ENCODE results near the gene ADGRL3. TPM values are rescaled to one million over a fixed set of nuclear protein-coding genes. Genes with fewer than 3 reads are reported as not detected.

Gene ADGRL3
- total RNA-seq, 1 donor from 2014 or later, result not detected

- intact Hi-C loops (cut with micrococcal nuclease), result no loop called here
- Mint-ChIP-seq H3K27ac (no peak overlapping the region), H3K9me3 (no peaks in the 10 kb centered on the region), H3K4me1 (no peaks in the 10 kb centered on the region), H3K36me3 (ENCODE audit: low read depth) (no peaks in the 10 kb centered on the region), H3K4me3 (no peak overlapping the region), H3K27me3 (no peaks in the 10 kb centered on the region)
- ChIA-PET CTCF (no interaction called here), POLR2A (no interaction called here)
- ATAC-seq (ENCODE audit: low read depth), result no peak
- DNase-seq, result no peak
- TF ChIP-seq, protein P1, sequence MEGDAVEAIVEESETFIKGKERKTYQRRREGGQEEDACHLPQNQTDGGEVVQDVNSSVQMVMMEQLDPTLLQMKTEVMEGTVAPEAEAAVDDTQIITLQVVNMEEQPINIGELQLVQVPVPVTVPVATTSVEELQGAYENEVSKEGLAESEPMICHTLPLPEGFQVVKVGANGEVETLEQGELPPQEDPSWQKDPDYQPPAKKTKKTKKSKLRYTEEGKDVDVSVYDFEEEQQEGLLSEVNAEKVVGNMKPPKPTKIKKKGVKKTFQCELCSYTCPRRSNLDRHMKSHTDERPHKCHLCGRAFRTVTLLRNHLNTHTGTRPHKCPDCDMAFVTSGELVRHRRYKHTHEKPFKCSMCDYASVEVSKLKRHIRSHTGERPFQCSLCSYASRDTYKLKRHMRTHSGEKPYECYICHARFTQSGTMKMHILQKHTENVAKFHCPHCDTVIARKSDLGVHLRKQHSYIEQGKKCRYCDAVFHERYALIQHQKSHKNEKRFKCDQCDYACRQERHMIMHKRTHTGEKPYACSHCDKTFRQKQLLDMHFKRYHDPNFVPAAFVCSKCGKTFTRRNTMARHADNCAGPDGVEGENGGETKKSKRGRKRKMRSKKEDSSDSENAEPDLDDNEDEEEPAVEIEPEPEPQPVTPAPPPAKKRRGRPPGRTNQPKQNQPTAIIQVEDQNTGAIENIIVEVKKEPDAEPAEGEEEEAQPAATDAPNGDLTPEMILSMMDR (IDR thresholded peaks at IDR 0.05), result no peak
Observed at GRCh38 chr4:61309616-61310015, 109.5 kb downstream of the ADGRL3 start.

GRCh38 chr4:61312526-61312925, 112.4 kb downstream of the ADGRL3 start:
- POLR2A ChIA-PET, result no interaction called here
- Mint-ChIP-seq H3K27ac (no peak overlapping the region), H3K36me3 (ENCODE audit: low read depth) (no peaks in the 10 kb centered on the region), H3K4me3 (no peak overlapping the region), H3K9me3 (peaks cover 2% of the 10 kb centered on the region), H3K27me3 (no peaks in the 10 kb centered on the region), H3K4me1 (no peaks in the 10 kb centered on the region)
- ATAC-seq (ENCODE audit: low read depth), result no peak
- DNase-seq, result no peak
- intact Hi-C loops (cut with micrococcal nuclease), result no loop called here
- TF ChIP-seq, protein P1 (IDR thresholded peaks at IDR 0.05), result no peak
- CTCF ChIA-PET, result no interaction called here

GRCh38 chr4:61318431-61318830, 118.3 kb downstream of the ADGRL3 start:
- TF ChIP-seq, protein P1 (IDR thresholded peaks at IDR 0.05), result no peak
- Mint-ChIP-seq H3K9me3 (peaks cover 10% of the 10 kb centered on the region), H3K27me3 (no peaks in the 10 kb centered on the region), H3K4me3 (no peak overlapping the region), H3K4me1 (no peaks in the 10 kb centered on the region), H3K36me3 (ENCODE audit: low read depth) (no peaks in the 10 kb centered on the region), H3K27ac (no peak overlapping the region)
- ATAC-seq (ENCODE audit: low read depth) (no peak), DNase-seq (no peak)
- POLR2A ChIA-PET, result no interaction called here
- CTCF ChIA-PET, result no interaction called here
- intact Hi-C loops (cut with micrococcal nuclease), result no loop called here

- TF ChIP-seq, protein P1 (IDR thresholded peaks at IDR 0.05), result no peak
- CTCF ChIA-PET, result no interaction called here
- POLR2A ChIA-PET, result no interaction called here
- ATAC-seq (ENCODE audit: low read depth) (no peak), DNase-seq (no peak)
- intact Hi-C loops (cut with micrococcal nuclease), result no loop called here
- H3K36me3 Mint-ChIP-seq (ENCODE audit: low read depth), result no peaks in the 10 kb centered on the region
- peaks cover 15% of the 10 kb centered on the region for H3K9me3 Mint-ChIP-seq
- H3K27ac Mint-ChIP-seq, result no peak overlapping the region
- H3K4me1 Mint-ChIP-seq, result no peaks in the 10 kb centered on the region
- H3K27me3 Mint-ChIP-seq, result no peaks in the 10 kb centered on the region
- no peak overlapping the region for H3K4me3 Mint-ChIP-seq
Observed at GRCh38 chr4:61319156-61319555, 119.0 kb downstream of the ADGRL3 start.

DNA sequence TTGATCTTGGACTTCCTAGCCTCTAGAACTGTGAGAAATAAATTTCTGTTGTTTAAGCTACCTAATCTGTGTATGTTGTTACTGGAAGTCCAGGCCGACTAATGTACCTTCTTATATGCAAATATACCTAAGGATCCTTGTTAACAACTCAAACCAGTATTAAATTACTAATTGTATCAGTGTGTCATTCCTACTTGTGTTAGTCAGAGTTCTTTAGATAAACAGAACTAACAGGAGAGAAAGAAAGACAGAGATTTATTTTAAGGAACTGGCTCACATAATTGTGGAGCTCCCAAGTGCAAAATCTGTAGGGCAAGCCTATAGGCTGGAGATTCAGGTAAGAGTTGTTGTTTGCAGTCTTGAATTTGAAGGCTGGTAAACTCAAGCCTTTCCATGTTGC, 120.0 kb downstream of the ADGRL3 start:
- TF ChIP-seq, protein P1 (IDR thresholded peaks at IDR 0.05), result no peak
- peaks cover 15% of the 10 kb centered on the region for H3K9me3 Mint-ChIP-seq
- ChIA-PET CTCF (no interaction called here), POLR2A (no interaction called here)
- no peaks in the 10 kb centered on the region for H3K4me1 Mint-ChIP-seq
- intact Hi-C loops (cut with micrococcal nuclease), result no loop called here
- DNase-seq (no peak), ATAC-seq (ENCODE audit: low read depth) (no peak)
- H3K4me3 Mint-ChIP-seq, result no peak overlapping the region
- no peak overlapping the region for H3K27ac Mint-ChIP-seq
- no peaks in the 10 kb centered on the region for H3K27me3 Mint-ChIP-seq
- H3K36me3 Mint-ChIP-seq (ENCODE audit: low read depth), result no peaks in the 10 kb centered on the region
